Natural killer cell treated with Interleukin-12 subunit alpha and Interleukin-12 subunit beta and Interleukin-15 and Interleukin-18, amount 100 ng/mL, for 72 hours (primary cell): ENCODE measurements around the gene CES2. TPM values are rescaled to one million over a fixed set of nuclear protein-coding genes. Genes with fewer than 3 reads are reported as not detected.

Source experiments
- ATAC-seq, 2 donors: fragments of 150-1000 bp; cut with Tn5 transposase in 1 of 2; sonication (Bioruptor Pico), chemical (Tn5 transposase) in 1 of 2; 2 replicates each; pipeline ENCODE4 v1.10.0; 2021
- DNase-seq: peaks from one replicate; pipeline ENCODE4 v3.0.0; 2022; ENCODE audit warnings: low spot score
- H3K27ac Mint-ChIP-seq, 2 donors: 1 replicate in 1 of 2; 2 replicates in 1 of 2; pipeline ENCODE4 v1.8.0; 2022; ENCODE audit warnings: mixed read lengths in 2 of 2, mild to moderate bottlenecking in 1 of 2, moderate library complexity in 1 of 2
- H3K27me3 Mint-ChIP-seq, 2 donors: 1 replicate in 1 of 2; 2 replicates in 1 of 2; pipeline ENCODE4 v1.8.0; 2022; ENCODE audit warnings: mixed read lengths in 2 of 2
- H3K36me3 Mint-ChIP-seq: one replicate; pipeline ENCODE4 v1.8.0; 2022; ENCODE audit warnings: mixed read lengths
- H3K4me1 Mint-ChIP-seq, 2 donors: 1 replicate in 1 of 2; 2 replicates in 1 of 2; pipeline ENCODE4 v1.8.0; 2022; ENCODE audit warnings: low read depth in 2 of 2, mixed read lengths in 2 of 2, mild to moderate bottlenecking in 1 of 2
- H3K4me3 Mint-ChIP-seq: one replicate; pipeline ENCODE4 v1.8.0; 2022; ENCODE audit warnings: mixed read lengths
- H3K9me3 Mint-ChIP-seq: 2 replicates; pipeline ENCODE4 v1.8.0; 2022; ENCODE audit warnings: mixed read lengths
- total RNA-seq, 2 donors: library from RNA; stranded (reverse); gene quantifications; one replicate each; pipeline ENCODE4 v1.2.3, GENCODE V29; 2022

The CES2 gene
- total RNA-seq, 2 donors from 2014 or later, result 27.7 to 36.7 TPM

GRCh38 chr16:66898207-66898606 lies 37.1 kb upstream of the CES2 start:
- Mint-ChIP-seq H3K36me3 (no peaks in the 10 kb centered on the region), H3K4me1 (peaks cover 7 to 16% of the 10 kb centered on the region in 2 donors), H3K27me3 (no peaks in the 10 kb centered on the region), H3K27ac (no peak overlapping the region), H3K9me3 (no peaks in the 10 kb centered on the region), H3K4me3 (no peak overlapping the region)
- DNase-seq (no peak), ATAC-seq (no peak)

GRCh38 chr16:66898933-66899309 lies 36.4 kb upstream of the CES2 start:
- Mint-ChIP-seq H3K9me3 (no peaks in the 10 kb centered on the region), H3K4me3 (no peak overlapping the region), H3K27me3 (no peaks in the 10 kb centered on the region), H3K4me1 (peaks cover 7 to 15% of the 10 kb centered on the region in 2 donors), H3K36me3 (no peaks in the 10 kb centered on the region), H3K27ac (peak overlapping the region in 1 of 2 donors; percentile 28)
- DNase-seq, result no peak
- no peak for ATAC-seq

- Mint-ChIP-seq H3K4me3 (no peak overlapping the region), H3K9me3 (no peaks in the 10 kb centered on the region), H3K27me3 (no peaks in the 10 kb centered on the region), H3K27ac (peak overlapping the region in 1 of 2 donors; percentile 28), H3K36me3 (no peaks in the 10 kb centered on the region), H3K4me1 (peaks cover 5 to 15% of the 10 kb centered on the region in 2 donors)
- DNase-seq (no peak), ATAC-seq (no peak)
These were observed 35.9 kb upstream of the CES2 start for GRCh38 chr16:66899310-66899944.

GRCh38 chr16:66899945-66900710 lies 35.2 kb upstream of the CES2 start:
- no peaks in the 10 kb centered on the region for H3K36me3 Mint-ChIP-seq
- H3K27me3 Mint-ChIP-seq, result no peaks in the 10 kb centered on the region
- peaks cover 0 to 10% of the 10 kb centered on the region in 2 donors for H3K4me1 Mint-ChIP-seq
- no peak overlapping the region for H3K27ac Mint-ChIP-seq
- no peak for ATAC-seq
- H3K9me3 Mint-ChIP-seq, result no peaks in the 10 kb centered on the region
- H3K4me3 Mint-ChIP-seq, result no peak overlapping the region
- no peak for DNase-seq

DNA sequence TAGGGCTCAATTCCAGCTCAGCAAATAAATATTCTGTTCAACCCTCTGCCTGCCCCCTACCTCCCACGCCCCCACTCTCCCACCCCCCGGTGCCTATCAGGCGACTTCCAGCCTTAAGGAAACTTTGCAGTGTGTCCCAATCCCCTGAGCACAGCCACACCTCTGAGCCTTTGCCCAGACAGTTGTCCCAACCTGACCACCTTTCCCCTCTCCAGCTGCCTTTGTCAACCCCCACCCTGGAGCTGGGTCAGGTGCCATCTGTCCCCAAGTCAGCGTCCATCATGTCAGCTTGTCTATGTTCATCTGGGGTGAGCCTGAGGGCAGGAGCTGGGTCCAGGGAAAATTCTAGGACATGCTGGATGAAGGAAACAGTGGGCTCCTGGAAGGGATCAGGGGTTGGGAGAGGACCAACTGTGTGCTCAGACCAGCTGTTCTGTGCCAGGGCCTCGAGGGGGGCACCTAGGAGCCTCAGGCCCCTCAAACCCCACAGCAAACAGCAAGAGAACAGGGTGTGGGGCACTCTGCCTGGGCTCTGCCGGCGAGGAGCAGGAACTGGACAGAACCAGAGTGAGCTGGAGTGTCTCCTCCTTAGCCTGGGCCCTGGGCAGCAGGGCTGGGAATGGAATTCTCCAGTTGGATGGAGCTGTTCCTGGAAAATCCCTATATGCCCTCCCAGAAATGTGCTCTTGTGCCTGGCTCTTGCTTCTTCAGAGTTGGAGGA lies 34.4 kb upstream of the CES2 start:
- ATAC-seq, result no peak
- peaks cover 0 to 6% of the 10 kb centered on the region in 2 donors for H3K4me1 Mint-ChIP-seq

GRCh38 chr16:66901626-66902025 lies 33.7 kb upstream of the CES2 start:
- no peak for ATAC-seq
- Mint-ChIP-seq H3K4me3 (no peak overlapping the region), H3K27ac (no peak overlapping the region), H3K4me1 (peaks cover 0 to 4% of the 10 kb centered on the region in 2 donors), H3K36me3 (no peaks in the 10 kb centered on the region), H3K27me3 (no peaks in the 10 kb centered on the region), H3K9me3 (no peaks in the 10 kb centered on the region)
- DNase-seq, result no peak

More for the DNA sequence above, 34.4 kb upstream of the CES2 start:
- no peak for DNase-seq
- no peaks in the 10 kb centered on the region for H3K9me3 Mint-ChIP-seq
- H3K36me3 Mint-ChIP-seq, result no peaks in the 10 kb centered on the region
- H3K4me3 Mint-ChIP-seq, result no peak overlapping the region
- H3K27me3 Mint-ChIP-seq, result no peaks in the 10 kb centered on the region
- H3K27ac Mint-ChIP-seq, result no peak overlapping the region

GRCh38 chr16:66902648-66903543 lies 32.4 kb upstream of the CES2 start:
- Mint-ChIP-seq H3K27ac (no peak overlapping the region), H3K27me3 (no peaks in the 10 kb centered on the region), H3K4me3 (no peak overlapping the region), H3K36me3 (no peaks in the 10 kb centered on the region), H3K4me1 (peaks cover 0 to 4% of the 10 kb centered on the region in 2 donors), H3K9me3 (no peaks in the 10 kb centered on the region)
- DNase-seq (no peak), ATAC-seq (no peak)

DNA sequence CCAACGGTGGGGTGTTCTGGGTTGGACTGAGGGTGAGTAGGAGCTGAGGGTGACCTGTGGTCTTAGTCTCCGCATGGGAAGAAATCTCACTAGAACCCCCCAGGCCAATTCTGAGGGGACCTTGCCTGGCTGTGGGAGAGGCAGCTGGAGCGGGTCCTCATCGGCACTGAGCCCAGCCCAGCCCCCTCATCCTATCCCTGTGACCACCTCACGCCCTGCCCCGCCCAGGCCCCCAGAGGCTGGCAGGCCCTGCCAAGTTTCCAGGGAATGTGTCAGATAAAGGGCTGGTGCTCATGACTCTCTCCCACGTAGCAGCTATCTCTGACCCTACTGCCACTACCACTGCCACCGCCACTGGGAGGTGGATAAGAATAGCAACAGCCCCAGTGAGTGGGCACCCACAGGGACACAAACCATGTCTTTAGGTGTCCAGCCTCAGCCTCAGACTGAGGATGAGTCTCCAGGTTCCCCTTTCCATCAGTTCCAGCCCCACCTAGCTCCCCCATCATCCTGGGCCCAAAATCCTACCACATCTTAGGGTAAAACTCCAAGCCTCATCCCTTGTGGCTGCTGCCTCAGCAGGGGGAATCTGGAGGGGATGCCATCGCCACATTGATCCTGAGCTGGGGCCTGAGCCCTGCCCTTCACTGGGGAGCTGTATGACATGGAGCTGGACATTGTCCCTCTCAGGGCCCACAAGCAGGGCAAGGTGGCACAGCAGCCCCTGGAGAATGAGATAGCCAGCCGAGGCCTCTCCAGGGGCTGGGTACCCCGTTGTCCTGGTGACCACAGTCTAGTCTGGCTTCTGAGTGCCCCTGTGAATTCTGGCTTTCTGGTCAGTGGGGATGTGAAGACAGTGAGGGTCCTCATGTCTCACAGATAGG lies 31.5 kb upstream of the CES2 start:
- no peaks in the 10 kb centered on the region for H3K36me3 Mint-ChIP-seq
- no peaks in the 10 kb centered on the region for H3K9me3 Mint-ChIP-seq
- no peaks in the 10 kb centered on the region for H3K27me3 Mint-ChIP-seq
- no peak for DNase-seq
- no peak for ATAC-seq
- no peak overlapping the region for H3K27ac Mint-ChIP-seq
- no peak overlapping the region for H3K4me3 Mint-ChIP-seq
- H3K4me1 Mint-ChIP-seq, result peaks cover 0 to 4% of the 10 kb centered on the region in 2 donors

DNA sequence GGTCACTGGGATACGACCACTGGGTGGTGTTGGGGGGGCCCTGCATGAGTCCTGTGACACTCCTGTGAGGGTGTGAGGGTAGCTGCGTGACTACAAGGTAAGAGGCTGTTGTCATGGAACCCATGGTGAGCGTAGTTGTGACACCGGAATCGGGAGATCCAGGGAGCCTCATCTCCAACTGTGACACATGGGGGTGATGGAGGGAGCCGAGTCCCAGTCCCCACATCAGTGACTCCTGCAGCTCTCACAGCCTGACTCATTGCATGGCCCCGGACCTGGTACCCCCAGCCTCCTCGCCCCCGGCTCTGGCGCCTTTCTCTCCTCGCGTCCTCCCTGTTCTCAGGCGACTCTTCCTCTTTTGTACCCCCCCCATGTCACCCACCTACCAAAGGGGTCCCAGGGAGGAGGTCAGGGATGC lies 30.9 kb upstream of the CES2 start:
- Mint-ChIP-seq H3K4me1 (peaks cover 0 to 4% of the 10 kb centered on the region in 2 donors), H3K27ac (no peak overlapping the region), H3K4me3 (no peak overlapping the region), H3K36me3 (no peaks in the 10 kb centered on the region), H3K9me3 (no peaks in the 10 kb centered on the region), H3K27me3 (no peaks in the 10 kb centered on the region)
- ATAC-seq, result no peak
- DNase-seq, result no peak

GRCh38 chr16:66904846-66905632 lies 30.3 kb upstream of the CES2 start:
- no peak for DNase-seq
- no peak for ATAC-seq
- no peaks in the 10 kb centered on the region for H3K36me3 Mint-ChIP-seq
- H3K9me3 Mint-ChIP-seq, result no peaks in the 10 kb centered on the region
- H3K27ac Mint-ChIP-seq, result no peak overlapping the region
- H3K4me3 Mint-ChIP-seq, result no peak overlapping the region
- no peaks in the 10 kb centered on the region for H3K27me3 Mint-ChIP-seq
- no peaks in the 10 kb centered on the region for H3K4me1 Mint-ChIP-seq

DNA sequence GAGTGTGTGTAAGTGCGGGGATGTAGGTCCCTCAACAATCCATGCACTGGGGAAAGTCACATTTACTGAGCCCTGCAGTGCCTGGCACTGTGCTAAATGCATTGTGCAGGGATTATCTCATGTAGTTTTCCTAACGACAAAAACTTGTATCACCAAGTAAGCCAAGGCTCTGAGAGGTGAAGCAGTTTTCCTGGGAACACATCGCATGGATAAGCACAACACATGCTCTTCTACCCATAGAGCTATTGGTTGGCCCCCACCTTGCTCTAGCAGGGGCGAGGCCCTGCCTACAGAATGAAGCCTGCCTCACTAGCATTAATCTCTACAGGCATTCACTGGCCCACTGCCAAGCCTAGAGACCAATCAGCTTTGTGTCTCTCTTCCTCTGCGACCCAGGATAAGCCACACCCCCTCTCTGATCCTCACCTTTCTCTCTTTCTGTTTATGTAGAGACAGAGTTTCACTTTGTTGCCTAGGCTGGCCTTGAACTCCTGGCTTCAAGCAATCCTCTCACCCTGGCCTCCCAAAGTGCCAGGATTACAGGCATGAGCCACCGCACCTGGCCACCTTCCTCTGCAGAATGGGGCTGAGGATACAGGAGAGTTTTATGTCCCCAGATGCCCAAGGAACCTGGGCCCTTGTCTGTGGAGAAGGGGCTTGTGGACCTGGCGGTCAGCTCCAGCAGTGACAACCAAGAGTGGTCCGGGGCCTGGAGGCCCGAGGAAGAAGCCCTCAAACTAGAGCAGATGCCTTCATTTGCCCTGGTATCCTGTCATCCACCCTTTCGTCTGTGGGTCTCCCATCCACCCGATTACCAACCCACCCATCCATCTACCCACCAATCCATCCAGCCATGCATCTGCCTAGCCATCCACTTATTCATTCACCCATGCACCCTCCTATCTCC lies 29.4 kb upstream of the CES2 start:
- H3K9me3 Mint-ChIP-seq, result no peaks in the 10 kb centered on the region
- no peaks in the 10 kb centered on the region for H3K36me3 Mint-ChIP-seq
- no peak for DNase-seq
- H3K4me3 Mint-ChIP-seq, result no peak overlapping the region
- no peaks in the 10 kb centered on the region for H3K27me3 Mint-ChIP-seq
- H3K4me1 Mint-ChIP-seq, result no peaks in the 10 kb centered on the region
- no peak for ATAC-seq
- H3K27ac Mint-ChIP-seq, result no peak overlapping the region
